GM18909 (cell line): Measurements from ENCODE around the gene CUX1.
"Not testable (repeated sequence)": the region's sequence is repeated elsewhere in the genome, so short reads cannot be mapped to it uniquely, and the experiment has no call there.

Source experiments
- ATAC-seq: cut with Tn5 transposase; IDR thresholded peaks from one replicate; pipeline ENCODE4 v1.9.1; 2021; ENCODE audit warnings: mild to moderate bottlenecking; ENCODE audit not compliant: unreplicated experiment, poor library complexity

Gene CUX1

GRCh38 chr7:102330666-102331460 is 513.4 kb downstream of the CUX1 start:
- not testable (repeated sequence) for ATAC-seq
